ENCODE results near the gene ATP8A2.

The ATP8A2 gene

DNA sequence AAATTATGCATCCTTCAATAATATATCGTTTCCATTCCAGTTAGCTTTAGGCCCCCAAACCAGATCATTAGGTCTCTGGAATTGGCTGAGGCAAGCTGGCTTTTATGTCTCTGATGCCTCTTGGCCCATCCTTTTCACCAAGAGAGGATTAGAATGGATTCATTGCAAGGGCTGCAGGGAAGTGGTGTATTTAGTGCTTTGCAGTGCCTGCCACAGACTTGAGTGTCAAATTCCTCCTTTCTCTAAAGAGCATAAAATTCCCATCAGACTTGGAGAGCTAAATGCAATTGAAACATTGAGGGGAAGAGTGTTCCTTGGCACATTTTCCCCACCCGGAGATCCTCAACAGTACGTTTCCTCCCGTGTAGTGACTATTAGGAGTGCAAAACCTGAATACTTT, 302.6 kb downstream of the ATP8A2 start:
- no peak overlapping the region for H3K27ac ChIP-seq
- no peak for DNase-seq (ENCODE audit: low read depth, low spot score)

- no peak overlapping the region for H3K27ac ChIP-seq
- DNase-seq (ENCODE audit: low read depth, low spot score), result no peak
Measured at GRCh38 chr13:25675060-25675459, 303.3 kb downstream of the ATP8A2 start.

DNA sequence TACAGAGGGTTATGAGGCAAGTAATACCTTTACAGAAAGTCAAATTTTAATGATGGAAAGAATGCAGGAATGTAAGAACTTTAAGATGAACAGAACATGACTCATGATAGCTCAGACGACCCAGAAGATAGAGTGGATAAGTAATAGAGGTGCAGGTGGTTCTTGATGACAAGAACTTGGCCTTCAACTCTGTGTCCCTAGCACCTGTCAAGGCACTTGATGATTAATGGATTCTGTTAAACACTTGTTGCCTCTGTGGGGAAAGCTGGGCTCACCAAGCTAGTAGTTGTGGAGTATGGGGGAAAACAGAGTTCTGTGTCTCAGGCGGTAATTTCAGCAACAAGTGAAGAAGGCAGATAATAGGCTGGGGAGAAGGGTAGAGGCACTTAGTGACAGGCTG, 306.2 kb downstream of the ATP8A2 start:
- H3K27ac ChIP-seq, result no peak overlapping the region
- DNase-seq (ENCODE audit: low read depth, low spot score), result no peak

GRCh38 chr13:25678398-25678797, 306.6 kb downstream of the ATP8A2 start:
- DNase-seq (ENCODE audit: low read depth, low spot score), result no peak

GRCh38 chr13:25679159-25679558, 307.4 kb downstream of the ATP8A2 start:
- no peak for DNase-seq (ENCODE audit: low read depth, low spot score)
- H3K27ac ChIP-seq, result no peak overlapping the region

More at GRCh38 chr13:25678398-25678797, 306.6 kb downstream of the ATP8A2 start:
- H3K27ac ChIP-seq, result no peak overlapping the region

GRCh38 chr13:25679936-25680335, 308.2 kb downstream of the ATP8A2 start:
- DNase-seq (ENCODE audit: low read depth, low spot score), result no peak
- no peak overlapping the region for H3K27ac ChIP-seq

- no peak overlapping the region for H3K27ac ChIP-seq
Measured at GRCh38 chr13:25682276-25682675, 310.5 kb downstream of the ATP8A2 start.

GRCh38 chr13:25683056-25683455, 311.3 kb downstream of the ATP8A2 start:
- DNase-seq (ENCODE audit: low read depth, low spot score), result no peak
- H3K27ac ChIP-seq, result no peak overlapping the region

More at GRCh38 chr13:25682276-25682675, 310.5 kb downstream of the ATP8A2 start:
- no peak for DNase-seq (ENCODE audit: low read depth, low spot score)

GRCh38 chr13:25683662-25684370, 312.0 kb downstream of the ATP8A2 start:
- no peak overlapping the region for H3K27ac ChIP-seq
- DNase-seq (ENCODE audit: low read depth, low spot score), result no peak

- no peak overlapping the region for H3K27ac ChIP-seq
Measured at GRCh38 chr13:25684491-25684890, 312.7 kb downstream of the ATP8A2 start.

DNA sequence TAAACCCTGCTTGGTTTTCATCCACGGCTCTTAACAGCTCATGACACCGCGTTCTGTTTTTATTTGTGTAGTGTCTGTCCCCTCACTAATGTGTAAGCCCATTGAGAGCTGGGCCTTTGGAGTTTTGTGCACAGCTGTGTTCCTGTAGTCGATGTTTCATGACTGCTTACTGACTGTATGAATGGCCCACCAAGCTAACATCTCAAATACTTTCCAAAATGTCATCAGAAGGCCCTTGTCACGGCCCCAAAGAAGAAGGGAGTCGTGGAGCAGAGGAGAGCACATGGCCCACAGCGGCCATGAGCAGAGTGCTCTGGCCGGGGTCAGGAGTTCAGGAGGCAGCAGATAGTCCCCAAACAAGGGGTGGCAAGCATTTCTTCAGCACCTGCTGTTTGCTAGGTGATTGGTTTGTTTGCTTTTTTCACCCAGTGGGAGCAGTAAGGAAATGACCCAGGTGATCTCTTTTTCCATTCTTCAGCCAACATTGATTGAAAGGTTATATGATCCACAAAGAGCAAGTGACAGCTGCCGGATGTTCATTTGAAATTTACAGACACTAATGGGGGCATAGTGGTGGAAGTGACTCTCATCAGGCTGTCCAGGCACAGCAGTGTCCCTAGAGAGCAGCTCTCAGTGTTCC, 315.2 kb downstream of the ATP8A2 start:
- DNase-seq (ENCODE audit: low read depth, low spot score), result no peak
- H3K27ac ChIP-seq, result no peak overlapping the region

More at GRCh38 chr13:25684491-25684890, 312.7 kb downstream of the ATP8A2 start:
- no peak for DNase-seq (ENCODE audit: low read depth, low spot score)

DNA sequence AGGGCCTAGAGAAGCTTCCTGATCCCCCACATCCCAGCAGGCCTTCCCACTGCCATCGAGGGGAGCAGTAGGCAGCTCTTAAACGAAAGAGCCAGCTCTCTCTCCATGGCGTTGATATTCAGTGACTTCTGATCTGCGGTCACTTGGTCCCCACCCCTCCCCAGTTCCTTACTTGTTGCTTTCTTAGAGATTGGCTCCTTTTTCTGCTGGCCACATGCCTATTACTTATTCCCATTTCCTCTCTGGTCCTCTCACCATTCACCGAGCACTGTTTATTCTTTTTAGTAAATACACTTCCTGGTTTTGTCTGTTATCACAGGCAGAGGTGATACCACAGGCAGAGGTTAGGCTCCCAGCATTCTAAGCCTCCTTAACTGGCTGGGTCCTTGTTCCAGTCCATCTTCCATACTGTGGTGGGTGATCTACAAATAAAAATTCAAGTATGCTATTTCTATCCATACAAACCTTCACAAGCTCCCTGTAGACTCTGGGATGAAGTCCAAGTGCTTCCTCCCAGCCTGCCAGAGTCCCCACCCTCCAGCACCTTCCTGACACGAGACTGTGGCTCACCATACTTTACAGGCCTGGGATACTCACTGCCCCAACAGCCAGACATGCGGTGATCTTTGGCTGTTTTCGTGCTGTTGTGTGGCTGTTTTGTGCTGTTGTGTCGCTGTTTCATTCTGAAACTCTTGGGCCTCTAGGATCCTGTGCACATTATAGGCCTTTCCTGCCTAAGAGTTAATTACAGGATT, 315.9 kb downstream of the ATP8A2 start:
- H3K27ac ChIP-seq, result no peak overlapping the region
- DNase-seq (ENCODE audit: low read depth, low spot score), result no peak

DNA sequence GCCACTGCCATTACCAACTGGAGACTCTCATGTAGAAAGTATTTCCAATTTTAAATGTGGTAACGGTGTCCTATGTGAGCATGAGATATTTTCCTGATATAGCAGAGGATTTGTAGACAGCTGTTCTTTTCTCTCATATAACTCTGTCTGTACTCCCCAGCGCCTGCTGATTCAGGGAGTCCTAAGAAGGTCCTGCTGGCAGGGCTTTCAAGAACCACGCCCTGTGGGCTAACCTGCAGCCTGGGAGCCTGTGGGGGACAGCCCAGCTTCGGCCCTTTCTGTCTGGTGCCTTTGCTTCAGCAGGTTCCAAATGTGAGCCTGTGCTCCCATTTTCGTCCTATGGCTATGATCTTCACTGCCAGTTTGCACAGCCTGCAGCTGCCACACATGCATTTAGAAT, 316.8 kb downstream of the ATP8A2 start:
- H3K27ac ChIP-seq, result no peak overlapping the region
- no peak for DNase-seq (ENCODE audit: low read depth, low spot score)

GRCh38 chr13:25689539-25689938, 317.8 kb downstream of the ATP8A2 start:
- no peak for DNase-seq (ENCODE audit: low read depth, low spot score)
- H3K27ac ChIP-seq, result no peak overlapping the region

- no peak overlapping the region for H3K27ac ChIP-seq
- DNase-seq (ENCODE audit: low read depth, low spot score), result no peak
Measured at GRCh38 chr13:25690582-25690981, 318.8 kb downstream of the ATP8A2 start.

- no peak for DNase-seq (ENCODE audit: low read depth, low spot score)
- no peak overlapping the region for H3K27ac ChIP-seq
Measured at GRCh38 chr13:25691654-25692053, 319.9 kb downstream of the ATP8A2 start.

GRCh38 chr13:25692099-25692498, 320.3 kb downstream of the ATP8A2 start:
- H3K27ac ChIP-seq, result no peak overlapping the region
- DNase-seq (ENCODE audit: low read depth, low spot score), result no peak

- DNase-seq (ENCODE audit: low read depth, low spot score), result no peak
- no peak overlapping the region for H3K27ac ChIP-seq
Measured at GRCh38 chr13:25699056-25699455, 327.3 kb downstream of the ATP8A2 start.

DNA sequence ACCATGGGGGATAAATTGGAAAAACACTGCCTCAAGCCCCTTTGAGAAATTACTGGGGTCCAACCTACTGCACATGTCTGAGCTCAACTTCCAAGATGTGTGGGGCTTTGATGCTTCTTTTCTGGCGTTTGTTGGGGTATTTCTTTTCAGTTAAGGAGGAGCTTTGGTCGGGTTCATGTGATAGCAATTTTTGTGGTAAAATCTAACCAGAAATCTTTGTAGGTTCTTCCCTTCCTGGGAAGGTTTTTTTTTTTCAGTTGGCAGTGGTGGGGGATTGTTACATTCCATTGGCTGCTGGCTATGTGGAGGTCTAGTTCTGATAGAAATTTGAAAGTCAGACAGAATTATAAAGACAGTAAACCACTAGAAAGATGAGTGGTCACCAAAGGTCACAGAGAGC, 327.8 kb downstream of the ATP8A2 start:
- H3K27ac ChIP-seq, result no peak overlapping the region
- no peak for DNase-seq (ENCODE audit: low read depth, low spot score)

- DNase-seq (ENCODE audit: low read depth, low spot score), result no peak
- H3K27ac ChIP-seq, result no peak overlapping the region
Measured at GRCh38 chr13:25701304-25701703, 329.5 kb downstream of the ATP8A2 start.

- H3K27ac ChIP-seq, result no peak overlapping the region
- DNase-seq (ENCODE audit: low read depth, low spot score), result no peak
Measured at GRCh38 chr13:25702386-25702785, 330.6 kb downstream of the ATP8A2 start.
